EL (cell line): Measurements from ENCODE around the gene SLC22A15.

Experiments used
- DNase-seq: peaks from one replicate; pipeline ENCODE4 v3.0.0-alpha.2; 2016

The SLC22A15 gene

GRCh38 chr1:116110567-116111523 lies 134.5 kb downstream of the SLC22A15 start, which contains the start of gene MAB21L3:
Gene MAB21L3, plus strand, starts transcription at chr1:116111399. Its CDS starts 1,217 bp downstream, at chr1:116112616.
- DNase-seq: no peak

GRCh38 chr1:116111524-116112021 lies 135.3 kb downstream of the SLC22A15 start:
- no peak for DNase-seq

- no peak for DNase-seq
Observed at GRCh38 chr1:116112388-116113140, 136.3 kb downstream of the SLC22A15 start.

GRCh38 chr1:116113615-116114014 lies 137.3 kb downstream of the SLC22A15 start:
- DNase-seq: no peak

GRCh38 chr1:116115476-116116439 lies 139.4 kb downstream of the SLC22A15 start:
- peak; percentile 93 for DNase-seq

GRCh38 chr1:116118471-116118870 lies 142.2 kb downstream of the SLC22A15 start:
- no peak for DNase-seq
